ENCODE measurements around the gene ORM1. TPM values are rescaled to one million over a fixed set of nuclear protein-coding genes. Genes with fewer than 3 reads are reported as not detected.

Gene ORM1
- total RNA-seq, 3 donors from 2014 or later = 8.3 TPM; not detected in 2

DNA sequence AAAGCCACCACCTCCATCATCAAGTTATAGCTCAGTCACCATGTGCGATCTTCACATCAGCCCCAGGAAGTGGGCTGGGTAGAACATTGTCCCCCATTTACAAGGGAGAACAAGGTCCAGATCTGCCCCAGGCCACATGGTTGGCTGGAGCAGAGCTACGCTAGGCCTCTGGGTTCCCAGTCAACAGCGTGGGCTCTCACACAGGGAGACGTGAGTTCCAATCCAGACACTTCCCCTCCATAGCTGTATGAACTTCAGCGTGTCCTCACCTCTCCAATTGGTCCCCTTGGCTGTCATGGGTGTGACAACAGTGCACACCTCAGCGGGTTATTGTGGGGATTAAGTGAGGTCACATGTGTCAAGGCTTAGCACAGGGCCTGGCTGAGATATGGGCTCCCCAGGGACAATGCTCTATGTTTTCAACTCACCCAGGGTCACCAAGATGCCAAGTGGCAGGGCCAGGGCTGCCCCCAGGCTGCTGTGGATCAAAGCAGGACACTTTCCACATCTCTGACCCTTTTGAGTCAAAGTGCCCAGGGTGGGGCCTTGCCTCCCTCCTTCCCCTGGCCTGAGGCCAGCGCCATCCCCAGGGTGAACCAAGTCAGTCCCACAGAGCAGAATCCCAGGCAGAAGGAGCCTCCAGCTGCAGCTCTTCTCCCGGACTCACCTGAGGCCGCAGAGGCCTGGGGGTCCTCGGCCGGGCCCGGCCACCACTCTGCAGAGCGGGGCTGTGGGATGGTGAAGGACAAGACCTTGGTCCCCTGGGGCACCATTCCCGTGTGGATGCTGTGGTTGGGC lies 45.1 kb downstream of the ORM1 start:
- H3K27ac ChIP-seq = peak overlapping the region; percentile 54 to 67
- intact Hi-C loops (cut with DNase I; ENCODE audit: low total_unique reads) = no loop called here
- TF ChIP-seq POLR2A (IDR thresholded peaks at IDR 0.05) (no peak), POLR2AphosphoS5 (IDR thresholded peaks at IDR 0.05) (no peak)
- TF ChIP-seq, protein P1, sequence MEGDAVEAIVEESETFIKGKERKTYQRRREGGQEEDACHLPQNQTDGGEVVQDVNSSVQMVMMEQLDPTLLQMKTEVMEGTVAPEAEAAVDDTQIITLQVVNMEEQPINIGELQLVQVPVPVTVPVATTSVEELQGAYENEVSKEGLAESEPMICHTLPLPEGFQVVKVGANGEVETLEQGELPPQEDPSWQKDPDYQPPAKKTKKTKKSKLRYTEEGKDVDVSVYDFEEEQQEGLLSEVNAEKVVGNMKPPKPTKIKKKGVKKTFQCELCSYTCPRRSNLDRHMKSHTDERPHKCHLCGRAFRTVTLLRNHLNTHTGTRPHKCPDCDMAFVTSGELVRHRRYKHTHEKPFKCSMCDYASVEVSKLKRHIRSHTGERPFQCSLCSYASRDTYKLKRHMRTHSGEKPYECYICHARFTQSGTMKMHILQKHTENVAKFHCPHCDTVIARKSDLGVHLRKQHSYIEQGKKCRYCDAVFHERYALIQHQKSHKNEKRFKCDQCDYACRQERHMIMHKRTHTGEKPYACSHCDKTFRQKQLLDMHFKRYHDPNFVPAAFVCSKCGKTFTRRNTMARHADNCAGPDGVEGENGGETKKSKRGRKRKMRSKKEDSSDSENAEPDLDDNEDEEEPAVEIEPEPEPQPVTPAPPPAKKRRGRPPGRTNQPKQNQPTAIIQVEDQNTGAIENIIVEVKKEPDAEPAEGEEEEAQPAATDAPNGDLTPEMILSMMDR (IDR thresholded peaks at IDR 0.05) = no peak
- DNase-seq (ENCODE audit: low spot score in 2 of 2) = no peak
- H3K27me3 ChIP-seq = no peaks in the 10 kb centered on the region
- H3K9me3 ChIP-seq = no peaks in the 10 kb centered on the region
- H3K4me3 ChIP-seq = no peak overlapping the region
- no peaks in the 10 kb centered on the region for H3K36me3 ChIP-seq
- peaks cover 0 to 12% of the 10 kb centered on the region in 2 donors for H3K4me1 ChIP-seq

DNA sequence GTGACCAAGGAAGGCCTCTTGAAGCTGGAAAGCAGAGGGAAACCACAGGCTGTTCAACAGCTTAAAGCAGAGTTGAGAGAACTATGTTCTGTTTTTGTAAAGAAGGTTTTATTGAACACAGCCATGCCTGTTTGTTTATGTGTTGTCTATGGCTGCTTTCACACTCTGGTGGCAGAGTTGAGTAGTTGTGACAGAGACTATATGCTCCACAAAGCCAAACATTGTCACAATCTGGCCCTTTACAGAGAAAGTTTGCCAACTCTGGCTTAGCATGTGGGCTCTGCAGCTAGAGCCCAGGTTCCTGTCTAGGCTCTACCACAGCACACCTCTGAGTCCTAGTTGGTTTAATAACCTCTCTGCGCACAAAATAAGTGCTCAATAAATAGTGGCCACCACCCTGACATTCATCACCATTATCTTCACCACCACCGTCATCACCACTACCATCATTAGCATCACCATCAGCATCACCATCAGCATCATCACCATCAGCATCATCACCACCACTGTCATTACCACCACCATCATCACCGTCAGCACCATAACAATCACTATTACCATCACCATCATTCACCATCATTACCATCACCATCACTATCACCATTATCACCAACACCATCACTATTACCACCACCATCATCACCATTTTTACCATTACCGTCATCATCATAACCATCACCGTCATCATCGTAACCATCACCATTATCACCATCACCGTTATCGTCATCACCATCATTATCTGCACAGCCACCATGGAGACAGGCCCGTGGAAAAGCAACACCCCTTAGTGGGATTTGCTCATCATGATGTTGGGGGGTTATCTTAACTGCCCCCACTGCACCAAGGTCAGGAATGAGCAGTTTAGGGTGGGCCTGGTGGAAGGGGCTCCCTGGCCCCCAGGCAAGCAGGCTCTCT lies 46.6 kb downstream of the ORM1 start:
- Histone ChIP-seq H3K4me1 (peaks cover 0 to 12% of the 10 kb centered on the region in 2 donors), H3K27me3 (no peaks in the 10 kb centered on the region), H3K4me3 (no peak overlapping the region), H3K36me3 (no peaks in the 10 kb centered on the region), H3K27ac (peak overlapping the region in 1 of 2 donors; percentile 90), H3K9me3 (no peaks in the 10 kb centered on the region)
- intact Hi-C loops (cut with DNase I; ENCODE audit: low total_unique reads) = no loop called here
- no peak for DNase-seq (ENCODE audit: low spot score in 2 of 2)
- TF ChIP-seq POLR2A (IDR thresholded peaks at IDR 0.05) (no peak), POLR2AphosphoS5 (IDR thresholded peaks at IDR 0.05) (no peak)
- TF ChIP-seq, protein P1 (IDR thresholded peaks at IDR 0.05) = no peak

DNA sequence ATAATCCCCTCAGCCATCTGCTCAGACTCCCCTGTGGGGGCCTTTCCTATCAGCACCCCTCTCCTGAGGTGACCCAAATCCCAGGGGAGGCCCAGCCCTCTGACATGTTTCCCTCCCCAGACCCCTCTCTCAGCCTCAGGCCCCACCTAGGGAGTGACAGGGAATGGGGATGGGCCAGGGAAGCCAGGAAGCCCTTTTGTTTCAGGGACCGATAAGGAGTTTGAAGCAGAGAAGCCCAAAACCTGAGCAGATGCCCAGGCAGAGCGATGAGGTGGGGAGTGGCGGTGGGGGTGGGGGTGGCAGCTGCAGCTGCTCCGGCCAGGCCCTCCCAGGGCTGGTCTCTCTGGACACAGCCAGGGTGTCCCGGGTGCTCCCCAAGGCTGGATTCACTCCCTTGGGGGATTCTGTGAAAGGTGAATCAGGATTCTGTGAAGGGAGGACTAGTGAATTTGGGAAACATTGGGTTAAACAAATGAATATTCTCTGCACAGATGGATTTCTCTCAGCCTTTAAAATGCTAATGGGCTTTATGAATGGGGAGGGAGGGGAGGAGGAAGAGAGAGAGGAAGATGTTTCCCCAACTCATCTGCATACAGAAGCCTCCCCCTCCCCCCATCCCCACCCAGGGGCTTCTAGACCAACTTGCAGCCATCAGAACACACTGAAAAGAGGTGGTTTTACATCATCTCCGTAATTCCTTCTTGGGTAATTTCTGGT lies 47.5 kb downstream of the ORM1 start:
- intact Hi-C loops (cut with DNase I; ENCODE audit: low total_unique reads) = no loop called here
- Histone ChIP-seq H3K27me3 (no peaks in the 10 kb centered on the region), H3K36me3 (no peaks in the 10 kb centered on the region), H3K27ac (peak overlapping the region in 1 of 2 donors; percentile 90), H3K9me3 (no peaks in the 10 kb centered on the region), H3K4me1 (peaks cover 0 to 12% of the 10 kb centered on the region in 2 donors), H3K4me3 (no peak overlapping the region)
- DNase-seq (ENCODE audit: low spot score in 2 of 2) = no peak
- TF ChIP-seq, protein P1 (IDR thresholded peaks at IDR 0.05) = no peak
- TF ChIP-seq POLR2AphosphoS5 (IDR thresholded peaks at IDR 0.05) (no peak), POLR2A (IDR thresholded peaks at IDR 0.05) (no peak)

DNA sequence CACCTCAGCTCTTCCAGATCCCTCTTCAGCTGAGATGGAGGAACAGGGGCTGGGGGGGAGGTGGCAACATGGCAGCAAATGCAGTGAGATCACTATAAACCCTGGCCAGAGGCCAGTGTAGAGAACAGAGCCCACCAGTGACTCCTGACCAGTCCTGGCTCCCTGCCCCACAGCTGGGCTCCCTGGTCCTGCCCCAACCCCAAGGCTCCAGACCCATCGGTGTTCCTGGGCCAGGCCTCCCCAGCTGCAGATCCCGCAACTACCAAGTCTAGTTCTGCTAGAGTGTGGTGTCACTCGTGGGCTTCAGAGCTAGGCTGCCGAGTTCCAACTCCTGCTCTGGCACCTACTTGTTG lies 48.0 kb downstream of the ORM1 start:
- no peaks in the 10 kb centered on the region for H3K27me3 ChIP-seq
- DNase-seq (ENCODE audit: low spot score in 2 of 2) = no peak
- peaks cover 0 to 12% of the 10 kb centered on the region in 2 donors for H3K4me1 ChIP-seq
- no peaks in the 10 kb centered on the region for H3K36me3 ChIP-seq
- TF ChIP-seq POLR2A (IDR thresholded peaks at IDR 0.05) = no peak
- TF ChIP-seq POLR2AphosphoS5 (IDR thresholded peaks at IDR 0.05) = no peak
- TF ChIP-seq, protein P1 (IDR thresholded peaks at IDR 0.05) = no peak
- no peak overlapping the region for H3K4me3 ChIP-seq
- intact Hi-C loops (cut with DNase I; ENCODE audit: low total_unique reads) = no loop called here
- H3K9me3 ChIP-seq = no peaks in the 10 kb centered on the region
- peak overlapping the region in 1 of 2 donors; percentile 90 for H3K27ac ChIP-seq
